Esophagus squamous epithelium (tissue), 5 donors: ENCODE measurements around the gene VPS45. TPM values are rescaled to one million over a fixed set of nuclear protein-coding genes. Genes with fewer than 3 reads are reported as not detected.
A peak's percentile ranks its signal among the peaks of the same experiment; 100 is the strongest.

Experiments used
- DNase-seq: peaks from one replicate; lab custom pipeline; 2025; lab: John Stamatoyannopoulos, UW
- H3K27ac ChIP-seq, 4 donors: fragments of 200-600 bp; sonication (generic); one replicate each; pipeline ENCODE4 v1.5.1; 2016 to 2019; ENCODE audit warnings: mild to moderate bottlenecking in 1 of 4
- H3K27me3 ChIP-seq, 4 donors: fragments of 200-600 bp; sonication (generic); 1 replicate in 3 of 4; 2 replicates in 1 of 4; pipeline versions ENCODE4 v1.5.1 to v1.6.0; 2017 to 2021; ENCODE audit warnings: antibody characterized with exemption in 1 of 4
- H3K36me3 ChIP-seq, 3 donors: fragments of 200-600 bp; sonication (generic); one replicate each; pipeline ENCODE4 v1.5.1; 2016 to 2019
- H3K4me1 ChIP-seq, 3 donors: fragments of 200-600 bp; sonication (generic); one replicate each; pipeline ENCODE4 v1.5.1; 2017 to 2019
- H3K4me3 ChIP-seq, 4 donors: fragments of 200-600 bp; sonication (generic); 1 replicate in 3 of 4; 2 replicates in 1 of 4; pipeline ENCODE4 v1.5.1; 2016 to 2019; ENCODE audit warnings: mild to moderate bottlenecking in 2 of 4, moderate library complexity in 1 of 4
- H3K9me3 ChIP-seq, 3 donors: fragments of 200-600 bp; sonication (generic); one replicate each; pipeline ENCODE4 v1.5.1; 2016 to 2019
- POLR2A ChIP-seq, 4 donors: fragments of 450-650 bp; IDR thresholded peaks; one replicate each; pipeline ENCODE4 v1.6.1; 2017; ENCODE audit warnings: antibody characterized with exemption in 4 of 4, mild to moderate bottlenecking in 4 of 4, moderate library complexity in 3 of 4
- WGBS, 2 donors: methylation state at CpG; one replicate each; pipeline ENCODE4 v1.1.5; 2018; 5-methylcytosine and 5-hydroxymethylcytosine counted together
- intact Hi-C: fragments of 100-400 bp; cut with DNase I; formaldehyde crosslinking; loops from one replicate; pipeline ENCODE4 v1.15.0; 2022
- total RNA-seq, 4 donors: library from RNA; depleted of rRNA; stranded (reverse); fragments of >200 nt; gene quantifications; one replicate each; pipeline ENCODE4 v1.1.0, GENCODE V29; 2016
- TF ChIP-seq, protein P1 (sequence below), 6 experiments: fragments of 450-650 bp in 4 of 6; fragments of 200-600 bp in 2 of 6; sonication (generic) in 2 of 6; IDR thresholded peaks; one replicate each; pipeline ENCODE4 v1.5.1; 2016 to 2019; ENCODE audit warnings: antibody characterized with exemption in 6 of 6, mild to moderate bottlenecking in 4 of 6, moderate library complexity in 4 of 6
- donor health status: DM: yes; HTN: yes; CAD: no.

Gene VPS45
- total RNA-seq, 4 donors from 2014 or later: 23.4 to 31.7 (median 29.1) TPM

DNA sequence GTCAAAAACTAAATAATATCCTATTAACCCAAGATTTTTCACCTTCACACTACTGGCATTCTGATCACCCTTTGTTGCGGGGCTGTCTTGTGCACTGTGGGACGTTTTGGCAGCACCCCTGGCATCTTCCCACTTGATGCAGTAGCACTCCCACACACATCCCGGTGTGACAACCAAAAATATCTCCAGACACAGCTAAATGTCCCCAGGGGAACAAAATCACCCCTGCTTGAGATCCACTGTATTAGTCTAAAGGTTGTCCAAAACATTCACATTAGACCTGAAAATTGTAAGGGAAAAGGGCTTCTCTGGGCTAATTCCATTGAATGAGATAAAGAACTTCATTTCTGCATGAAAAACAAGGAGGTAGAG lies 120.0 kb downstream of the VPS45 start:
- DNase-seq: no peak
- Histone ChIP-seq H3K4me3 (no peak overlapping the region), H3K4me1 (peaks cover 0 to 14% (median 0%) of the 10 kb centered on the region in 3 donors), H3K9me3 (no peaks in the 10 kb centered on the region), H3K36me3 (no peaks in the 10 kb centered on the region), H3K27me3 (peaks cover 0 to 12% (median 0%) of the 10 kb centered on the region in 4 donors), H3K27ac (no peak overlapping the region)
- TF ChIP-seq POLR2A (IDR thresholded peaks at IDR 0.05): no peak
- TF ChIP-seq, protein P1, sequence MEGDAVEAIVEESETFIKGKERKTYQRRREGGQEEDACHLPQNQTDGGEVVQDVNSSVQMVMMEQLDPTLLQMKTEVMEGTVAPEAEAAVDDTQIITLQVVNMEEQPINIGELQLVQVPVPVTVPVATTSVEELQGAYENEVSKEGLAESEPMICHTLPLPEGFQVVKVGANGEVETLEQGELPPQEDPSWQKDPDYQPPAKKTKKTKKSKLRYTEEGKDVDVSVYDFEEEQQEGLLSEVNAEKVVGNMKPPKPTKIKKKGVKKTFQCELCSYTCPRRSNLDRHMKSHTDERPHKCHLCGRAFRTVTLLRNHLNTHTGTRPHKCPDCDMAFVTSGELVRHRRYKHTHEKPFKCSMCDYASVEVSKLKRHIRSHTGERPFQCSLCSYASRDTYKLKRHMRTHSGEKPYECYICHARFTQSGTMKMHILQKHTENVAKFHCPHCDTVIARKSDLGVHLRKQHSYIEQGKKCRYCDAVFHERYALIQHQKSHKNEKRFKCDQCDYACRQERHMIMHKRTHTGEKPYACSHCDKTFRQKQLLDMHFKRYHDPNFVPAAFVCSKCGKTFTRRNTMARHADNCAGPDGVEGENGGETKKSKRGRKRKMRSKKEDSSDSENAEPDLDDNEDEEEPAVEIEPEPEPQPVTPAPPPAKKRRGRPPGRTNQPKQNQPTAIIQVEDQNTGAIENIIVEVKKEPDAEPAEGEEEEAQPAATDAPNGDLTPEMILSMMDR (IDR thresholded peaks at IDR 0.05): peak in 1 of 6 experiments; percentile 4
- WGBS, 2 donors: 13 to 25% methylated on average over 2 to 3 of the region's 3 CpGs
- intact Hi-C loops: loop anchor here (10.0 kb wide), 1 partner anchor 223 kb away; no protein-coding TSS in a partner anchor

DNA sequence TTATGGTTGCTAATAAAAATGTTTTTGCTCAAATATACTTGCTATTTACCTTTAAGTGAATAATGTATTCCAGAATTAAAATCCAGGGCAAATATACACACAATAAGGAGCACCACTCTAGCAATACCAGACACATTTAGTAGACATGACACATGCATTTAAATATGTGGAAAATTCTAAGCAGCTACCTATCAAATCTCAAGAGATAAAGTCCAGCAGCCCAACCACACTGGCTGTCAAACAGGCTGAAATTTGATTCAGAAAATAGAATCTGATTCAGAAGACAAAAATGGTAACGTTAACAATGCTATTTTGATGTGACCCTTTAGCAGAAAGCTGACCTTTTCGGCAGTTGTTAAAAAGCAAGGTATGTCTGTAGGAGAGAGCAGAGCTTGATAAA lies 124.4 kb downstream of the VPS45 start:
- Histone ChIP-seq H3K4me3 (no peak overlapping the region), H3K4me1 (peaks cover 0 to 6% (median 0%) of the 10 kb centered on the region in 3 donors), H3K27me3 (peaks cover 0 to 12% (median 0%) of the 10 kb centered on the region in 4 donors), H3K9me3 (no peaks in the 10 kb centered on the region), H3K27ac (no peak overlapping the region), H3K36me3 (no peaks in the 10 kb centered on the region)
- no peak for DNase-seq
- WGBS, 2 donors: 68 to 74% methylated on average over 2 of the region's 2 CpGs
- intact Hi-C loops: no loop called here
- no peak for TF ChIP-seq POLR2A (IDR thresholded peaks at IDR 0.05)
- TF ChIP-seq, protein P1 (IDR thresholded peaks at IDR 0.05): no peak

- intact Hi-C loops: no loop called here
These were observed 126.9 kb downstream of the VPS45 start for GRCh38 chr1:150194381-150195031.

More at GRCh38 chr1:150194381-150195031, 126.9 kb downstream of the VPS45 start:
- 74 to 81% methylated on average over 4 of the region's 4 CpGs for WGBS, 2 donors
- Histone ChIP-seq H3K27me3 (no peaks in the 10 kb centered on the region), H3K36me3 (no peaks in the 10 kb centered on the region), H3K4me3 (no peak overlapping the region), H3K4me1 (no peaks in the 10 kb centered on the region), H3K9me3 (no peaks in the 10 kb centered on the region), H3K27ac (no peak overlapping the region)
- no peak for DNase-seq
- no peak for TF ChIP-seq POLR2A (IDR thresholded peaks at IDR 0.05)
- TF ChIP-seq, protein P1 (IDR thresholded peaks at IDR 0.05): no peak

Other genes with a start within 250 kb of the VPS45 start
- 10 to 100 TPM; 11.0 to 31.7 (median 23.4) TPM for gene BOLA1, start 168.2 kb upstream of the VPS45 start, total RNA-seq
- 1 to 10 TPM in 2 of 4 donors, under 1 TPM in 2; 0.11 to 2.1 (median 1.1) TPM for gene SV2A, start 149.9 kb upstream of the VPS45 start, total RNA-seq
- 10 to 100 TPM in 3 of 4 donors, 1 to 10 TPM in 1; 7.6 to 16.9 (median 14.1) TPM for gene SF3B4, start 140.0 kb upstream of the VPS45 start, total RNA-seq
- gene MTMR11, start 130.9 kb upstream of the VPS45 start, total RNA-seq: 10 to 100 TPM in 2 of 4 donors, 1 to 10 TPM in 2; 3.9 to 13.5 (median 10.6) TPM
- gene OTUD7B, start 57.0 kb upstream of the VPS45 start, total RNA-seq: 10 to 100 TPM in 1 of 4 donors, 1 to 10 TPM in 3; 8.5 to 12.6 (median 9.1) TPM
- 10 to 100 TPM in 2 of 4 donors, 1 to 10 TPM in 2; 6.0 to 46.9 (median 13.3) TPM for gene PLEKHO1, start 82.1 kb downstream of the VPS45 start, total RNA-seq
- 10 to 100 TPM in 3 of 4 donors, 1 to 10 TPM in 1; 8.8 to 23.6 (median 18.5) TPM for gene ANP32E, start 168.3 kb downstream of the VPS45 start, total RNA-seq
- not detected for gene CA14, start 190.0 kb downstream of the VPS45 start, total RNA-seq
- gene APH1A, start 201.2 kb downstream of the VPS45 start, total RNA-seq: 100 to 1,000 TPM in 1 of 4 donors, 10 to 100 TPM in 3; 94.0 to 112 (median 95.2) TPM
- 10 to 100 TPM in 1 of 4 donors, 1 to 10 TPM in 2, not detected in 1; 2.3 to 17.2 (median 4.5) TPM for gene C1orf54, start 205.0 kb downstream of the VPS45 start, total RNA-seq
- gene CIART, start 214.8 kb downstream of the VPS45 start, total RNA-seq: 1 to 10 TPM in 2 of 4 donors, under 1 TPM in 1, not detected in 1; 0.61 to 6.7 (median 2.5) TPM
- 10 to 100 TPM; 31.7 to 41.3 (median 38.7) TPM for gene MRPS21, start 226.1 kb downstream of the VPS45 start, total RNA-seq